Measurements from ENCODE around the gene MRPL38. TPM values are rescaled to one million over a fixed set of nuclear protein-coding genes. Genes with fewer than 3 reads are reported as not detected.

MRPL38 gene
- total and polyA plus RNA-seq, 4 donors: 23.0 to 63.9 (median 50.5) TPM

GRCh38 chr17:75849279-75849646 lies 55.4 kb downstream of the MRPL38 start (continued):
- no peak for TF ChIP-seq TAF1 (conservative IDR thresholded peaks at IDR 0.05)
- no peak for TF ChIP-seq RXRA (IDR thresholded peaks at IDR 0.05)
- no peak for TF ChIP-seq RAD21 (IDR thresholded peaks at IDR 0.05)
- no peak for TF ChIP-seq EGR1 (IDR thresholded peaks at IDR 0.05; ENCODE audit: low read depth in 2 of 2)
- TF ChIP-seq, protein P1, sequence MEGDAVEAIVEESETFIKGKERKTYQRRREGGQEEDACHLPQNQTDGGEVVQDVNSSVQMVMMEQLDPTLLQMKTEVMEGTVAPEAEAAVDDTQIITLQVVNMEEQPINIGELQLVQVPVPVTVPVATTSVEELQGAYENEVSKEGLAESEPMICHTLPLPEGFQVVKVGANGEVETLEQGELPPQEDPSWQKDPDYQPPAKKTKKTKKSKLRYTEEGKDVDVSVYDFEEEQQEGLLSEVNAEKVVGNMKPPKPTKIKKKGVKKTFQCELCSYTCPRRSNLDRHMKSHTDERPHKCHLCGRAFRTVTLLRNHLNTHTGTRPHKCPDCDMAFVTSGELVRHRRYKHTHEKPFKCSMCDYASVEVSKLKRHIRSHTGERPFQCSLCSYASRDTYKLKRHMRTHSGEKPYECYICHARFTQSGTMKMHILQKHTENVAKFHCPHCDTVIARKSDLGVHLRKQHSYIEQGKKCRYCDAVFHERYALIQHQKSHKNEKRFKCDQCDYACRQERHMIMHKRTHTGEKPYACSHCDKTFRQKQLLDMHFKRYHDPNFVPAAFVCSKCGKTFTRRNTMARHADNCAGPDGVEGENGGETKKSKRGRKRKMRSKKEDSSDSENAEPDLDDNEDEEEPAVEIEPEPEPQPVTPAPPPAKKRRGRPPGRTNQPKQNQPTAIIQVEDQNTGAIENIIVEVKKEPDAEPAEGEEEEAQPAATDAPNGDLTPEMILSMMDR (IDR thresholded peaks at IDR 0.05; ENCODE audit: low read depth, low read length, missing input control): no peak
- TF ChIP-seq, protein P2, sequence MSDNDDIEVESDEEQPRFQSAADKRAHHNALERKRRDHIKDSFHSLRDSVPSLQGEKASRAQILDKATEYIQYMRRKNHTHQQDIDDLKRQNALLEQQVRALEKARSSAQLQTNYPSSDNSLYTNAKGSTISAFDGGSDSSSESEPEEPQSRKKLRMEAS (IDR thresholded peaks at IDR 0.05): no peak

Other genes with a start within 250 kb of the MRPL38 start
- gene RECQL5, start 237.7 kb downstream of the MRPL38 start, total RNA-seq: 10 to 100 TPM; 12.1 to 15.1 TPM
- gene RECQL5, start 237.7 kb downstream of the MRPL38 start, polyA plus RNA-seq: 10 to 100 TPM in 1 of 2 donors, 1 to 10 TPM in 1; 8.3 to 10.9 TPM
- gene SAP30BP, start 237.5 kb downstream of the MRPL38 start, total RNA-seq: 10 to 100 TPM; 20.9 to 32.5 TPM
- 10 to 100 TPM; 27.9 to 33.4 TPM for gene SAP30BP, start 237.5 kb downstream of the MRPL38 start, polyA plus RNA-seq
- gene ITGB4, start 183.4 kb downstream of the MRPL38 start, total RNA-seq: 1 to 10 TPM in 1 of 2 donors, under 1 TPM in 1; 0.42 to 1.2 TPM
- 1 to 10 TPM; 1.3 to 1.4 TPM for gene ITGB4, start 183.4 kb downstream of the MRPL38 start, polyA plus RNA-seq
- 100 to 1,000 TPM in 1 of 2 donors, 10 to 100 TPM in 1; 80.3 to 111 TPM for gene GALK1, start 139.7 kb downstream of the MRPL38 start, total RNA-seq
- 100 to 1,000 TPM in 1 of 2 donors, 10 to 100 TPM in 1; 59.0 to 230 TPM for gene GALK1, start 139.7 kb downstream of the MRPL38 start, polyA plus RNA-seq
- 10 to 100 TPM; 11.5 to 16.4 TPM for gene UNK, start 120.1 kb downstream of the MRPL38 start, total RNA-seq
- 1 to 10 TPM; 4.0 to 6.4 TPM for gene UNK, start 120.1 kb downstream of the MRPL38 start, polyA plus RNA-seq
- gene UNC13D, start 60.5 kb downstream of the MRPL38 start, total RNA-seq: 10 to 100 TPM; 10.3 to 22.9 TPM
- 1 to 10 TPM; 2.1 to 4.9 TPM for gene UNC13D, start 60.5 kb downstream of the MRPL38 start, polyA plus RNA-seq
- 10 to 100 TPM; 29.0 to 32.5 TPM for gene WBP2, start 49.5 kb downstream of the MRPL38 start, total RNA-seq
- gene WBP2, start 49.5 kb downstream of the MRPL38 start, polyA plus RNA-seq: 10 to 100 TPM; 70.7 to 99.4 TPM
- gene TRIM47, start 26.3 kb downstream of the MRPL38 start, total RNA-seq: 10 to 100 TPM in 1 of 2 donors, 1 to 10 TPM in 1; 6.9 to 15.4 TPM
- 10 to 100 TPM; 12.2 to 18.5 TPM for gene TRIM47, start 26.3 kb downstream of the MRPL38 start, polyA plus RNA-seq
- gene TRIM65, start 7.9 kb downstream of the MRPL38 start, total RNA-seq: 1 to 10 TPM; 7.7 to 8.6 TPM
- 1 to 10 TPM; 1.5 to 5.3 TPM for gene TRIM65, start 7.9 kb downstream of the MRPL38 start, polyA plus RNA-seq
- gene FBF1, start 36.2 kb upstream of the MRPL38 start, total RNA-seq: 1 to 10 TPM; 2.3 to 5.6 TPM
- 1 to 10 TPM in 1 of 2 donors, under 1 TPM in 1; 0.39 to 1.2 TPM for gene FBF1, start 36.2 kb upstream of the MRPL38 start, polyA plus RNA-seq
- 100 to 1,000 TPM in 1 of 2 donors, 10 to 100 TPM in 1; 81.1 to 293 TPM for gene ACOX1, start 74.3 kb upstream of the MRPL38 start, total RNA-seq
- 10 to 100 TPM; 33.3 to 45.7 TPM for gene ACOX1, start 74.3 kb upstream of the MRPL38 start, polyA plus RNA-seq
- gene TEN1, start 74.4 kb upstream of the MRPL38 start, total RNA-seq: 10 to 100 TPM; 12.0 to 18.3 TPM
- gene TEN1, start 74.4 kb upstream of the MRPL38 start, polyA plus RNA-seq: 10 to 100 TPM; 14.6 to 30.0 TPM
- 1 to 10 TPM; 1.5 to 6.3 TPM for gene CDK3, start 96.0 kb upstream of the MRPL38 start, total RNA-seq
- gene CDK3, start 96.0 kb upstream of the MRPL38 start, polyA plus RNA-seq: 1 to 10 TPM; 2.6 TPM
- under 1 TPM in 1 of 2 donors, not detected in 1; 0.33 TPM for gene EVPL, start 122.4 kb upstream of the MRPL38 start, total RNA-seq
- gene EVPL, start 122.4 kb upstream of the MRPL38 start, polyA plus RNA-seq: under 1 TPM; 0.03 to 0.21 TPM
- gene SRP68, start 167.6 kb upstream of the MRPL38 start, total RNA-seq: 10 to 100 TPM; 22.4 to 36.7 TPM
- gene SRP68, start 167.6 kb upstream of the MRPL38 start, polyA plus RNA-seq: 10 to 100 TPM; 17.7 to 34.9 TPM
- gene GALR2, start 169.9 kb upstream of the MRPL38 start, total RNA-seq: under 1 TPM in 1 of 2 donors, not detected in 1; 0.08 TPM
- gene GALR2, start 169.9 kb upstream of the MRPL38 start, polyA plus RNA-seq: under 1 TPM; 0.14 to 0.22 TPM
- not detected for gene ZACN, start 174.3 kb upstream of the MRPL38 start, total RNA-seq
- 1 to 10 TPM in 1 of 2 donors, under 1 TPM in 1; 0.35 to 1.9 TPM for gene ZACN, start 174.3 kb upstream of the MRPL38 start, polyA plus RNA-seq
- 10 to 100 TPM; 45.3 to 64.8 TPM for gene EXOC7, start 198.9 kb upstream of the MRPL38 start, total RNA-seq
- gene EXOC7, start 198.9 kb upstream of the MRPL38 start, polyA plus RNA-seq: 10 to 100 TPM; 28.0 to 31.1 TPM
- 1 to 10 TPM in 1 of 2 donors, under 1 TPM in 1; under 0.01 to 1.5 TPM for gene FOXJ1, start 236.4 kb upstream of the MRPL38 start, total RNA-seq
- not detected for gene FOXJ1, start 236.4 kb upstream of the MRPL38 start, polyA plus RNA-seq